Frontal cortex (tissue), 1 donor: ENCODE measurements around the gene SRL. TPM values are rescaled to one million over a fixed set of nuclear protein-coding genes. Genes with fewer than 3 reads are reported as not detected.

Experiments
- total RNA-seq: library from RNA; depleted of rRNA; stranded (reverse); fragments of >200 nt; gene quantifications from one replicate; pipeline ENCODE4 v1.2.3, GENCODE V29; 2014

SRL gene
- total RNA-seq, 1 donor from 2014 or later: under 0.01 TPM

Other genes with a start within 250 kb of the SRL start
- gene ADCY9, start 125.6 kb downstream of the SRL start, total RNA-seq: 6.5 TPM
- gene TFAP4, start 30.9 kb upstream of the SRL start, total RNA-seq: 14.7 TPM
- 8.6 TPM for gene GLIS2, start 74.0 kb upstream of the SRL start, total RNA-seq
- 28.5 TPM for gene PAM16, start 109.2 kb upstream of the SRL start, total RNA-seq
- 1.6 TPM for gene VASN, start 129.8 kb upstream of the SRL start, total RNA-seq
- gene CORO7, start 174.5 kb upstream of the SRL start, total RNA-seq: 39.1 TPM
- 42.8 TPM for gene DNAJA3, start 183.8 kb upstream of the SRL start, total RNA-seq
- gene NMRAL1, start 232.5 kb upstream of the SRL start, total RNA-seq: 62.0 TPM
- gene HMOX2, start 234.3 kb upstream of the SRL start, total RNA-seq: 39.5 TPM